H1 (cell line): ENCODE measurements around the gene MORN4. TPM values are rescaled to one million over a fixed set of nuclear protein-coding genes. Genes with fewer than 3 reads are reported as not detected.

Experiments
- POLR2A ChIP-seq, 2 experiments: IDR thresholded peaks; 1 replicate in 1 of 2; 2 replicates in 1 of 2; pipeline ENCODE4 v1.6.1; 2011; ENCODE audit warnings: low read depth in 2 of 2, low read length in 2 of 2, mild to moderate bottlenecking in 2 of 2; ENCODE audit errors: control extremely low read depth in 1 of 2
- SP4 ChIP-seq: IDR thresholded peaks from 2 replicates; pipeline ENCODE4 v1.6.1; 2012; ENCODE audit warnings: low read length, inconsistent platforms
- polyA plus RNA-seq, 7 experiments: library from polyadenylated mRNA; depleted of rRNA in 3 of 7; stranded (reverse) in 5 of 7; unstranded in 2 of 7; fragments of >200 nt in 5 of 7; fragments of 200-250 nt in 2 of 7; gene quantifications; 1 replicate in 5 of 7; 2 replicates in 1 of 7; 4 replicates in 1 of 7; pipeline versions ENCODE4 v1.2.1 to v1.2.3, GENCODE V29; 2011 to 2013; ENCODE audit warnings: missing spikeins in 2 of 7, mixed read lengths in 2 of 7
- total RNA-seq: library from RNA; stranded (reverse); fragmentation: NEBNext Ultra II Directional; extraction: Animal tissue kit (Norgen Biotek cat#: 25700); gene quantifications from 2 replicates; pipeline ENCODE4 v1.2.1, GENCODE V29; 2021

The MORN4 gene
- total and polyA plus RNA-seq, 2 of the 8 experiments (the other 6 are each of a cell fraction or from before 2014, with no cell fraction given) = 13.6 to 22.0 TPM

- no peak for TF ChIP-seq SP4
- no peak for TF ChIP-seq POLR2A (IDR thresholded peaks at IDR 0.05; ENCODE audit: control extremely low read depth in 1 of 2, low read depth in 2 of 2, low read length in 2 of 2)
- TF ChIP-seq, all 59 proteins: peak for 0
Observed at GRCh38 chr10:97628228-97628627, 5.1 kb downstream of the MORN4 start (continued).
